Measurements from ENCODE around the gene RAB6A.

Gene RAB6A

GRCh38 chr11:73662445-73663157 lies 98.3 kb downstream of the RAB6A start:
- H3K4me3 ChIP-seq (ENCODE audit: low read length): no peak overlapping the region
- H3K4me2 ChIP-seq (ENCODE audit: low read length): no peak overlapping the region
- H3K4me1 ChIP-seq (ENCODE audit: control insufficient read depth, insufficient read depth, low read length): peaks cover 4% of the 10 kb centered on the region
- H3K36me3 ChIP-seq (ENCODE audit: insufficient read depth, low read length): no peaks in the 10 kb centered on the region
- no peak overlapping the region for H3K9ac ChIP-seq (ENCODE audit: low read depth, low read length)
- H3K9me3 ChIP-seq (replicated peaks; ENCODE audit: low read length): no peaks in the 10 kb centered on the region
- H3K27me3 ChIP-seq (ENCODE audit: control insufficient read depth, insufficient read depth, low read length): no peaks in the 10 kb centered on the region

- H3K36me3 ChIP-seq (ENCODE audit: insufficient read depth, low read length): no peaks in the 10 kb centered on the region
- peaks cover 4% of the 10 kb centered on the region for H3K4me1 ChIP-seq (ENCODE audit: control insufficient read depth, insufficient read depth, low read length)
- no peaks in the 10 kb centered on the region for H3K27me3 ChIP-seq (ENCODE audit: control insufficient read depth, insufficient read depth, low read length)
- H3K9me3 ChIP-seq (replicated peaks; ENCODE audit: low read length): no peaks in the 10 kb centered on the region
- peak overlapping the region; percentile 68 for H3K9ac ChIP-seq (ENCODE audit: low read depth, low read length)
- H3K4me3 ChIP-seq (ENCODE audit: low read length): peak overlapping the region; percentile 67
- H3K4me2 ChIP-seq (ENCODE audit: low read length): peak overlapping the region; percentile 92
These were observed 99.7 kb downstream of the RAB6A start for GRCh38 chr11:73661035-73661628.

- H3K9me3 ChIP-seq (replicated peaks; ENCODE audit: low read length): no peaks in the 10 kb centered on the region
- H3K9ac ChIP-seq (ENCODE audit: low read depth, low read length): no peak overlapping the region
- peak overlapping the region; percentile 92 for H3K4me2 ChIP-seq (ENCODE audit: low read length)
- H3K4me1 ChIP-seq (ENCODE audit: control insufficient read depth, insufficient read depth, low read length): peaks cover 4% of the 10 kb centered on the region
- H3K27me3 ChIP-seq (ENCODE audit: control insufficient read depth, insufficient read depth, low read length): no peaks in the 10 kb centered on the region
- H3K36me3 ChIP-seq (ENCODE audit: insufficient read depth, low read length): no peaks in the 10 kb centered on the region
- H3K4me3 ChIP-seq (ENCODE audit: low read length): peak overlapping the region; percentile 67
These were observed 100.3 kb downstream of the RAB6A start for GRCh38 chr11:73660497-73661034.

GRCh38 chr11:73659961-73660360 lies 100.9 kb downstream of the RAB6A start:
- H3K4me2 ChIP-seq (ENCODE audit: low read length): no peak overlapping the region
- H3K36me3 ChIP-seq (ENCODE audit: insufficient read depth, low read length): no peaks in the 10 kb centered on the region
- no peaks in the 10 kb centered on the region for H3K27me3 ChIP-seq (ENCODE audit: control insufficient read depth, insufficient read depth, low read length)
- H3K9ac ChIP-seq (ENCODE audit: low read depth, low read length): no peak overlapping the region
- no peak overlapping the region for H3K4me3 ChIP-seq (ENCODE audit: low read length)
- H3K4me1 ChIP-seq (ENCODE audit: control insufficient read depth, insufficient read depth, low read length): peaks cover 4% of the 10 kb centered on the region
- H3K9me3 ChIP-seq (replicated peaks; ENCODE audit: low read length): no peaks in the 10 kb centered on the region

- Histone ChIP-seq H3K27me3 (ENCODE audit: control insufficient read depth, insufficient read depth, low read length) (no peaks in the 10 kb centered on the region), H3K4me1 (ENCODE audit: control insufficient read depth, insufficient read depth, low read length) (peaks cover 4% of the 10 kb centered on the region), H3K36me3 (ENCODE audit: insufficient read depth, low read length) (no peaks in the 10 kb centered on the region), H3K4me3 (ENCODE audit: low read length) (no peak overlapping the region), H3K9me3 (replicated peaks; ENCODE audit: low read length) (no peaks in the 10 kb centered on the region), H3K9ac (ENCODE audit: low read depth, low read length) (no peak overlapping the region), H3K4me2 (ENCODE audit: low read length) (no peak overlapping the region)
These were observed 103.9 kb downstream of the RAB6A start for GRCh38 chr11:73656985-73657384.

GRCh38 chr11:73655686-73656085 lies 105.2 kb downstream of the RAB6A start:
- Histone ChIP-seq H3K4me1 (ENCODE audit: control insufficient read depth, insufficient read depth, low read length) (peaks cover 2% of the 10 kb centered on the region), H3K4me2 (ENCODE audit: low read length) (no peak overlapping the region), H3K4me3 (ENCODE audit: low read length) (no peak overlapping the region), H3K36me3 (ENCODE audit: insufficient read depth, low read length) (no peaks in the 10 kb centered on the region), H3K9me3 (replicated peaks; ENCODE audit: low read length) (no peaks in the 10 kb centered on the region), H3K9ac (ENCODE audit: low read depth, low read length) (no peak overlapping the region), H3K27me3 (ENCODE audit: control insufficient read depth, insufficient read depth, low read length) (peaks cover under 1% of the 10 kb centered on the region)

- Histone ChIP-seq H3K36me3 (ENCODE audit: insufficient read depth, low read length) (no peaks in the 10 kb centered on the region), H3K9me3 (replicated peaks; ENCODE audit: low read length) (no peaks in the 10 kb centered on the region), H3K4me2 (ENCODE audit: low read length) (no peak overlapping the region), H3K4me1 (ENCODE audit: control insufficient read depth, insufficient read depth, low read length) (no peaks in the 10 kb centered on the region), H3K4me3 (ENCODE audit: low read length) (no peak overlapping the region), H3K27me3 (ENCODE audit: control insufficient read depth, insufficient read depth, low read length) (peaks cover 11% of the 10 kb centered on the region), H3K9ac (ENCODE audit: low read depth, low read length) (no peak overlapping the region)
These were observed 106.3 kb downstream of the RAB6A start for GRCh38 chr11:73654482-73655021.

GRCh38 chr11:73653996-73654395 lies 106.9 kb downstream of the RAB6A start:
- H3K4me1 ChIP-seq (ENCODE audit: control insufficient read depth, insufficient read depth, low read length): no peaks in the 10 kb centered on the region
- no peak overlapping the region for H3K4me2 ChIP-seq (ENCODE audit: low read length)
- no peaks in the 10 kb centered on the region for H3K9me3 ChIP-seq (replicated peaks; ENCODE audit: low read length)
- H3K4me3 ChIP-seq (ENCODE audit: low read length): no peak overlapping the region
- no peak overlapping the region for H3K9ac ChIP-seq (ENCODE audit: low read depth, low read length)
- peaks cover 17% of the 10 kb centered on the region for H3K27me3 ChIP-seq (ENCODE audit: control insufficient read depth, insufficient read depth, low read length)
- no peaks in the 10 kb centered on the region for H3K36me3 ChIP-seq (ENCODE audit: insufficient read depth, low read length)

GRCh38 chr11:73652856-73653559 lies 107.9 kb downstream of the RAB6A start:
- Histone ChIP-seq H3K4me1 (ENCODE audit: control insufficient read depth, insufficient read depth, low read length) (no peaks in the 10 kb centered on the region), H3K4me3 (ENCODE audit: low read length) (no peak overlapping the region), H3K27me3 (ENCODE audit: control insufficient read depth, insufficient read depth, low read length) (peaks cover 19% of the 10 kb centered on the region), H3K36me3 (ENCODE audit: insufficient read depth, low read length) (no peaks in the 10 kb centered on the region), H3K9ac (ENCODE audit: low read depth, low read length) (no peak overlapping the region), H3K9me3 (replicated peaks; ENCODE audit: low read length) (no peaks in the 10 kb centered on the region), H3K4me2 (ENCODE audit: low read length) (no peak overlapping the region)

GRCh38 chr11:73652046-73652730 lies 108.7 kb downstream of the RAB6A start:
- Histone ChIP-seq H3K9ac (ENCODE audit: low read depth, low read length) (no peak overlapping the region), H3K27me3 (ENCODE audit: control insufficient read depth, insufficient read depth, low read length) (peaks cover 19% of the 10 kb centered on the region), H3K4me1 (ENCODE audit: control insufficient read depth, insufficient read depth, low read length) (no peaks in the 10 kb centered on the region), H3K36me3 (ENCODE audit: insufficient read depth, low read length) (no peaks in the 10 kb centered on the region), H3K4me2 (ENCODE audit: low read length) (no peak overlapping the region), H3K9me3 (replicated peaks; ENCODE audit: low read length) (no peaks in the 10 kb centered on the region), H3K4me3 (ENCODE audit: low read length) (no peak overlapping the region)

- Histone ChIP-seq H3K4me3 (ENCODE audit: low read length) (no peak overlapping the region), H3K4me1 (ENCODE audit: control insufficient read depth, insufficient read depth, low read length) (no peaks in the 10 kb centered on the region), H3K27me3 (ENCODE audit: control insufficient read depth, insufficient read depth, low read length) (peaks cover 19% of the 10 kb centered on the region), H3K9ac (ENCODE audit: low read depth, low read length) (no peak overlapping the region), H3K9me3 (replicated peaks; ENCODE audit: low read length) (no peaks in the 10 kb centered on the region), H3K4me2 (ENCODE audit: low read length) (no peak overlapping the region), H3K36me3 (ENCODE audit: insufficient read depth, low read length) (no peaks in the 10 kb centered on the region)
These were observed 109.2 kb downstream of the RAB6A start for GRCh38 chr11:73651661-73652045.
